Activated CD4-positive, CD25-positive, alpha-beta regulatory T cell treated with anti-CD3 and anti-CD28 coated beads, Interleukin-2, amount 50 U/mL, for 72 hours (primary cell): ENCODE measurements around the gene NCAPG2.
A peak's percentile ranks its signal among the peaks of the same experiment; 100 is the strongest.

Experiments used
- DNase-seq: peaks from one replicate; pipeline ENCODE4 v3.0.0; 2021

The NCAPG2 gene

GRCh38 chr7:158591944-158592343 is 112.7 kb downstream of the NCAPG2 start:
- no peak for DNase-seq

- no peak for DNase-seq
These were observed 114.4 kb downstream of the NCAPG2 start for GRCh38 chr7:158590181-158590530.

GRCh38 chr7:158589653-158590052 is 115.0 kb downstream of the NCAPG2 start:
- DNase-seq: no peak

- DNase-seq: no peak
These were observed 115.6 kb downstream of the NCAPG2 start for GRCh38 chr7:158588878-158589442.

- DNase-seq: no peak
These were observed 116.3 kb downstream of the NCAPG2 start for GRCh38 chr7:158588085-158588877.

GRCh38 chr7:158587162-158588084 is 117.2 kb downstream of the NCAPG2 start, which contains the start of gene PTPRN2:
Gene PTPRN2, minus strand, starts transcription at chr7:158587823.
- DNase-seq: peak; percentile 65

- DNase-seq: no peak
These were observed 118.0 kb downstream of the NCAPG2 start for GRCh38 chr7:158586499-158587161.

- DNase-seq: no peak
These were observed 118.7 kb downstream of the NCAPG2 start for GRCh38 chr7:158585721-158586498.

GRCh38 chr7:158584407-158584806 is 120.2 kb downstream of the NCAPG2 start:
- DNase-seq: no peak

- DNase-seq: no peak
These were observed 120.8 kb downstream of the NCAPG2 start for GRCh38 chr7:158583810-158584209.

GRCh38 chr7:158583143-158583542 is 121.5 kb downstream of the NCAPG2 start:
- no peak for DNase-seq

GRCh38 chr7:158582089-158582456 is 122.5 kb downstream of the NCAPG2 start:
- DNase-seq: no peak

- no peak for DNase-seq
These were observed 123.0 kb downstream of the NCAPG2 start for GRCh38 chr7:158581440-158582088.
